Uterus (tissue), 2 donors: ENCODE results near the gene LGALS7.

Source experiments
- POLR2A ChIP-seq, 2 donors: fragments of 450-650 bp; IDR thresholded peaks; one replicate each; pipeline ENCODE4 v1.6.1; 2016; ENCODE audit warnings: antibody characterized with exemption in 2 of 2, mild to moderate bottlenecking in 1 of 2, moderate library complexity in 1 of 2
- TF ChIP-seq, protein P1 (sequence below), 4 experiments: fragments of 200-600 bp in 2 of 4; fragments of 450-650 bp in 2 of 4; sonication (generic) in 2 of 4; IDR thresholded peaks; one replicate each; pipeline ENCODE4 v1.5.1; 2016 to 2019; ENCODE audit warnings: antibody characterized with exemption in 4 of 4, mild to moderate bottlenecking in 2 of 4, moderate library complexity in 1 of 4

DNA sequence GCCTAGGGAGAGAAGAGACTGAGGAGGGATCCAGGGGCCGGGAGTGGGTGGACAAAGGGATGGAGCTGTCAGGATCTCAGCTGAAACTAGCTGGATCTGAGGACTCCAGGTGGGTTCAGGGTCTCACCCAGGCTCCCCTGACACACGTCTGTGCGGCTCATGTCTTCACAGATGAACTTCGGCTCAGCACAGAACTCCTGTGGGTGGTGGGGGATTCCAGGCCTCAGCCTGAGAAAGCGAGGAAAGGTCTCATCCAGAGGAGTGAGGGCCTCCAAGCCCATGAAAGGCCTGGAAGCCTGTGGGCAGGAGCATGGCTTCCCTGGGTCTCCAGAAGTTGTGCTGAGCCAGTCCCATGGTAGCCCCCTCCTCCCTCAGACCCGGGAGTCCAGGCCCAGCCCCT is 30.4 kb downstream of the LGALS7 start:
- TF ChIP-seq, protein P1, sequence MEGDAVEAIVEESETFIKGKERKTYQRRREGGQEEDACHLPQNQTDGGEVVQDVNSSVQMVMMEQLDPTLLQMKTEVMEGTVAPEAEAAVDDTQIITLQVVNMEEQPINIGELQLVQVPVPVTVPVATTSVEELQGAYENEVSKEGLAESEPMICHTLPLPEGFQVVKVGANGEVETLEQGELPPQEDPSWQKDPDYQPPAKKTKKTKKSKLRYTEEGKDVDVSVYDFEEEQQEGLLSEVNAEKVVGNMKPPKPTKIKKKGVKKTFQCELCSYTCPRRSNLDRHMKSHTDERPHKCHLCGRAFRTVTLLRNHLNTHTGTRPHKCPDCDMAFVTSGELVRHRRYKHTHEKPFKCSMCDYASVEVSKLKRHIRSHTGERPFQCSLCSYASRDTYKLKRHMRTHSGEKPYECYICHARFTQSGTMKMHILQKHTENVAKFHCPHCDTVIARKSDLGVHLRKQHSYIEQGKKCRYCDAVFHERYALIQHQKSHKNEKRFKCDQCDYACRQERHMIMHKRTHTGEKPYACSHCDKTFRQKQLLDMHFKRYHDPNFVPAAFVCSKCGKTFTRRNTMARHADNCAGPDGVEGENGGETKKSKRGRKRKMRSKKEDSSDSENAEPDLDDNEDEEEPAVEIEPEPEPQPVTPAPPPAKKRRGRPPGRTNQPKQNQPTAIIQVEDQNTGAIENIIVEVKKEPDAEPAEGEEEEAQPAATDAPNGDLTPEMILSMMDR (IDR thresholded peaks at IDR 0.05): no peak
- TF ChIP-seq POLR2A (IDR thresholded peaks at IDR 0.05): no peak
